ENCODE results near the gene EGFL7.

DNA sequence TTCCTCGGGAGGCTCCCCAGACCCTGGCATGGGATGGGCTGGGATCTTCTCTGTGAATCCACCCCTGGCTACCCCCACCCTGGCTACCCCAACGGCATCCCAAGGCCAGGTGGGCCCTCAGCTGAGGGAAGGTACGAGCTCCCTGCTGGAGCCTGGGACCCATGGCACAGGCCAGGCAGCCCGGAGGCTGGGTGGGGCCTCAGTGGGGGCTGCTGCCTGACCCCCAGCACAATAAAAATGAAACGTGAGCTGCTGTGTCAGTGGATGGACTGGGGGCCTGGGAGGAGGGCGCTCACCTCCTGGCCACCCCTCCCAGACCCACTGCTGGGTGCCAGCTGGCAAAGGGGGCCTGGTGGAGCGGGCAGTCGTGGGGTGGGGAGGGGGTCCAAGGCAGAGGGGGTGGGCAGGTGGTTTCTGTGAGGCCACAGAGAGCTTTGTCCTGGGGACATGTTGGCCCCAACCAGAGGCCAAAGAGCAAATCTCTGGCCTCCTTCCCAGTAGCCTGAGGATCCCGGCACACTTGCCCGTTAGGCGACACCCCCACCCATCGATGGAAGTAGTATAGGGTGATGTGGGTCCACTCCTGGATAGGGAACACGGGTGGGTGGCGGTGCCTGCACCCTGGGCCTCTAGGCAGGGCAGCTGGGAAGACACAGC lies 9.8 kb downstream of the EGFL7 start:
- no peak for TF ChIP-seq SP1 (IDR thresholded peaks at IDR 0.05)
- TF ChIP-seq, protein P1, sequence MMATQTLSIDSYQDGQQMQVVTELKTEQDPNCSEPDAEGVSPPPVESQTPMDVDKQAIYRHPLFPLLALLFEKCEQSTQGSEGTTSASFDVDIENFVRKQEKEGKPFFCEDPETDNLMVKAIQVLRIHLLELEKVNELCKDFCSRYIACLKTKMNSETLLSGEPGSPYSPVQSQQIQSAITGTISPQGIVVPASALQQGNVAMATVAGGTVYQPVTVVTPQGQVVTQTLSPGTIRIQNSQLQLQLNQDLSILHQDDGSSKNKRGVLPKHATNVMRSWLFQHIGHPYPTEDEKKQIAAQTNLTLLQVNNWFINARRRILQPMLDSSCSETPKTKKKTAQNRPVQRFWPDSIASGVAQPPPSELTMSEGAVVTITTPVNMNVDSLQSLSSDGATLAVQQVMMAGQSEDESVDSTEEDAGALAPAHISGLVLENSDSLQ (IDR thresholded peaks at IDR 0.05): no peak
- TF ChIP-seq NFRKB (IDR thresholded peaks at IDR 0.05): no peak
- no peak for TF ChIP-seq ARNT (IDR thresholded peaks at IDR 0.05)
- no peak for TF ChIP-seq ELF4 (IDR thresholded peaks at IDR 0.05)
- TF ChIP-seq CTBP1 (IDR thresholded peaks at IDR 0.05; ENCODE audit: borderline replicate concordance): no peak

All from HEK293T (cell line).